ENCODE measurements around the gene CNDP1. TPM values are rescaled to one million over a fixed set of nuclear protein-coding genes. Genes with fewer than 3 reads are reported as not detected.

Gene CNDP1
- total RNA-seq, 4 donors from 2014 or later: not detected

DNA sequence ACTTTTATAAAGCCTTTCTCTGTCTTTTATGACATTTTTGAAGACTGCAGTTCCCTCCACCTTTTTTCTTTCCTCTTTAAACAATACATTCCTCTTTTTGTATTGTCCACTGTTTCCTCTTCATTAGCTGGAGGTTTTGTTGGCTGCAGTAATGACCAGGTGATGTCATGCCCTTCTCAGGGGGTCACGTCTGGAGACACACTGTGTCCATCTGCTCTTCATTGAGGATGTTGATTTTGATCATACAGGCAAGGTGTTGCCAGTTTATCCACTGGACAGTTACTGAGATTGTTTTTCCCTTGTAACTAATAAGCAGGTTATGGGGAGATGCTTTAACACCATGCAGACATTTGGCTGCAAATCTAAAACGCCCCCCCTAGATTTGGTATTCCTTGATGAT, 83.2 kb downstream of the CNDP1 start:
- Histone ChIP-seq H3K27me3 (no peaks in the 10 kb centered on the region), H3K27ac (no peak overlapping the region), H3K4me1 (no peaks in the 10 kb centered on the region), H3K4me3 (no peak overlapping the region), H3K36me3 (no peaks in the 10 kb centered on the region), H3K9me3 (peaks cover 0 to 6% (median 0%) of the 10 kb centered on the region in 3 donors)
- intact Hi-C loops (cut with DNase I): no loop called here
- 72 to 73% methylated on average over 2 of the region's 2 CpGs for WGBS, 2 donors
- no peak for DNase-seq
- no peak for TF ChIP-seq POLR2A (IDR thresholded peaks at IDR 0.05)
- TF ChIP-seq, protein P1, sequence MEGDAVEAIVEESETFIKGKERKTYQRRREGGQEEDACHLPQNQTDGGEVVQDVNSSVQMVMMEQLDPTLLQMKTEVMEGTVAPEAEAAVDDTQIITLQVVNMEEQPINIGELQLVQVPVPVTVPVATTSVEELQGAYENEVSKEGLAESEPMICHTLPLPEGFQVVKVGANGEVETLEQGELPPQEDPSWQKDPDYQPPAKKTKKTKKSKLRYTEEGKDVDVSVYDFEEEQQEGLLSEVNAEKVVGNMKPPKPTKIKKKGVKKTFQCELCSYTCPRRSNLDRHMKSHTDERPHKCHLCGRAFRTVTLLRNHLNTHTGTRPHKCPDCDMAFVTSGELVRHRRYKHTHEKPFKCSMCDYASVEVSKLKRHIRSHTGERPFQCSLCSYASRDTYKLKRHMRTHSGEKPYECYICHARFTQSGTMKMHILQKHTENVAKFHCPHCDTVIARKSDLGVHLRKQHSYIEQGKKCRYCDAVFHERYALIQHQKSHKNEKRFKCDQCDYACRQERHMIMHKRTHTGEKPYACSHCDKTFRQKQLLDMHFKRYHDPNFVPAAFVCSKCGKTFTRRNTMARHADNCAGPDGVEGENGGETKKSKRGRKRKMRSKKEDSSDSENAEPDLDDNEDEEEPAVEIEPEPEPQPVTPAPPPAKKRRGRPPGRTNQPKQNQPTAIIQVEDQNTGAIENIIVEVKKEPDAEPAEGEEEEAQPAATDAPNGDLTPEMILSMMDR (IDR thresholded peaks at IDR 0.05): no peak

DNA sequence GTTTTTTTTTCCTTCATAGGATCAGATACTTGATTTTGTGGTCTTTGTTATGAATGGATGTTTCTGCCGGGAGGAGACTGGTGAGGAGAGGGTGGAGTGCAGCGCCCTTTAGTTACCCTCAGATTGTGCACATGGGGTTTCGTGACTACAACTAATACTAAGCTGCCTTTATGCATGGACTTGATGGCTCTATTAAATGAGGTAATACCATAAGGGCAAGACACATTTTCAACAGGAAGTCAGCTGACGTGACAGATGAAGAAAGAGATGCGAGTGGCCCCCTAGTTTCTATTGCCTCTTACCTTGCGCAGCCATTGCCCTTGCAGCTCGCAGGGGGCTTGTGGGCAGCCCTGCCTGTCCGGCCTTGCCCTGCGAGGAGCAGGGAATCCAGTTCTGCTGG, 87.8 kb downstream of the CNDP1 start:
- no peaks in the 10 kb centered on the region for H3K27me3 ChIP-seq
- no peak overlapping the region for H3K27ac ChIP-seq
- H3K9me3 ChIP-seq: no peaks in the 10 kb centered on the region
- DNase-seq: no peak
- H3K4me1 ChIP-seq: no peaks in the 10 kb centered on the region
- H3K36me3 ChIP-seq: no peaks in the 10 kb centered on the region
- intact Hi-C loops (cut with DNase I): no loop called here
- 68 to 74% methylated on average over 7 to 9 of the region's 9 CpGs for WGBS, 2 donors
- no peak overlapping the region for H3K4me3 ChIP-seq
- no peak for TF ChIP-seq POLR2A (IDR thresholded peaks at IDR 0.05)
- TF ChIP-seq, protein P1 (IDR thresholded peaks at IDR 0.05): no peak

DNA sequence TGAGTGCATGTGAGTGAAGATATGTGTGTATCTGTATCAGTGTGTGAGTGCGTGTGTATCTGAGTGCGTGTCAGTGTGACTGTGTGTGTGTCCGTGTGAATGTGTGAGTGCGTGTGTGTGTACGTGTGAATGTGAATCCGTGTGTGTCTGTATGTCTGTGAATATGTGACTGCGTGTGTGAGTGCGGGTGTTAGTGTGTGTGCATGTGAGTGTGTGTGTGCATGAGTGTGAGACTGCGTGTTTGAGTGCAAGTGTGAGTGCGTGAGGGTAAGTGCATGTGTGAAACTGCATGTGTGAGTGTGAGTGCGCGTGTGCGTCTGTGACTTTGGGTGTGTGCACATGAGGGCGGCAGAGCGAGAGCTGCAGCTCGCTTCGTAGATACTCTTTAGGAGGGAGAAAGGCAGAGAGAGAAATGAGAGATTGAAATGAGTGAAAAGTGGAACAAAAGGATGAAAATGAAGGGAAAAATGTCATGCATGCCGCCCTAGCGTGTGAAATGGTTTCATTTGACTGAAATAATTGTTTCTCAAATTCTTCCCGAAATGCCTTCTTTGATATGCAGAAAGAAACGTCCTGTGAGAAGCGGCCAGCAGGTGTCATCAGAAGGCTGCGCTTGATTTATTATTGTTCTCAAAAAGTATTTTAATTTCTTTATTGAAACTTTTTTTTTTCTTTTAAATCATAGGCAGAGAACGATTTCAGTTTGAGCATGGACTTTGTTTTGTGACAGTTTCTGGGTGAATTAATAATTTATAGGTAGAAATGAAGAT, 88.9 kb downstream of the CNDP1 start:
- Histone ChIP-seq H3K36me3 (no peaks in the 10 kb centered on the region), H3K9me3 (no peaks in the 10 kb centered on the region), H3K27ac (no peak overlapping the region), H3K4me1 (no peaks in the 10 kb centered on the region), H3K4me3 (no peak overlapping the region), H3K27me3 (no peaks in the 10 kb centered on the region)
- intact Hi-C loops (cut with DNase I): no loop called here
- DNase-seq: no peak
- WGBS, 2 donors: 68 to 71% methylated on average over 24 of the region's 24 CpGs
- TF ChIP-seq, protein P1 (IDR thresholded peaks at IDR 0.05): peak in 4 of 6 experiments; percentile 23 to 42 (median 33)
- no peak for TF ChIP-seq POLR2A (IDR thresholded peaks at IDR 0.05)

DNA sequence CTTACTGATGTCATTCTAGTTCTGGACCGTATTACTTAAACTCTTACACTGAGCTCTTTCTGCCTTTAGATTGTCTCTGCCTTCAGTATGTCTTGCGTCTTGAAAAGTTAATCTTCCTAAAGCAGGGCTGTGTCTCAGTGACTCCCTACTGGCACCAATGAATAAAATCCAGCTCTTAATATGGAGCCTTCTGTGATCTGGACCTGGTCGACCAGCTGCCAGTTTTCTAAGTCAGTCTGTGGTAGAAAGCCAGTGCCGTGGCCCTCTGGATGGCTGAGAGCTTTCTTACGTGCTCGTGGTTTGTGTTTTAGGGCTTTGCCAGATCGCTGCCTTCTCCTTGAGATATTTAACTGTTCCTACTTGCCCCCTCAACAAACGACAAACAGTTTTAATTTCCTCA, 90.2 kb downstream of the CNDP1 start:
- WGBS, 2 donors: 72 to 81% methylated on average over 8 of the region's 8 CpGs
- H3K4me1 ChIP-seq: no peaks in the 10 kb centered on the region
- TF ChIP-seq POLR2A (IDR thresholded peaks at IDR 0.05): no peak

DNA sequence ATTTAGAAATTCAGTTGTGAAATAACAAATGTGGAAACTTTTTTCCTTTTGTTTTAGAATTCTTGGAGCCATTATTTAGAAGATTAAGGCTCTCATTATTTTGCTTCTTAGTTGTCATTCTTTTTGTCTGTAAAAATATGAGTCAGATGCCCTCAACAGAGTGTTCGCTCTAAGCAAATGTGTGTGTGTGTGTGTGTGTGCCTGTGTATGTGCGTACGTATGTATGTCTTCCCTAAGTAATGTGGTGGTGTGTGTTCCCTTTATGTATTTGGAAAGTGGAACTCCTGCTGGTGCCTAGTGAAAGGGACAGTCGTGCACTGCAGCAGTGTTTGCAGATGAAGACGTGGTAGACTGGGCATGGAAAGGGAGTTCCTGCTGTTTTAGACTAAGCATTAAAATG, 90.9 kb downstream of the CNDP1 start:
- intact Hi-C loops (cut with DNase I): no loop called here
- H3K27me3 ChIP-seq: no peaks in the 10 kb centered on the region
- H3K4me1 ChIP-seq: no peaks in the 10 kb centered on the region
- TF ChIP-seq, protein P1 (IDR thresholded peaks at IDR 0.05): no peak
- TF ChIP-seq POLR2A (IDR thresholded peaks at IDR 0.05): no peak
- no peak overlapping the region for H3K4me3 ChIP-seq
- H3K36me3 ChIP-seq: no peaks in the 10 kb centered on the region
- WGBS, 2 donors: 68 to 76% methylated on average over 5 of the region's 5 CpGs
- no peak overlapping the region for H3K27ac ChIP-seq
- no peak for DNase-seq
- H3K9me3 ChIP-seq: no peaks in the 10 kb centered on the region

More for the DNA sequence above, 90.2 kb downstream of the CNDP1 start:
- intact Hi-C loops (cut with DNase I): no loop called here
- Histone ChIP-seq H3K27me3 (no peaks in the 10 kb centered on the region), H3K36me3 (no peaks in the 10 kb centered on the region), H3K9me3 (no peaks in the 10 kb centered on the region), H3K4me3 (no peak overlapping the region), H3K27ac (no peak overlapping the region)
- DNase-seq: no peak
